Fibroblast of upper back skin (primary cell): ENCODE results near the gene PKIG.
"Not testable (repeated sequence)": the region's sequence is repeated elsewhere in the genome, so short reads cannot be mapped to it uniquely, and the experiment has no call there.

Experiments
- DNase-seq: peaks from one replicate; pipeline ENCODE4 v3.0.0-alpha.2; 2013

Gene PKIG

DNA sequence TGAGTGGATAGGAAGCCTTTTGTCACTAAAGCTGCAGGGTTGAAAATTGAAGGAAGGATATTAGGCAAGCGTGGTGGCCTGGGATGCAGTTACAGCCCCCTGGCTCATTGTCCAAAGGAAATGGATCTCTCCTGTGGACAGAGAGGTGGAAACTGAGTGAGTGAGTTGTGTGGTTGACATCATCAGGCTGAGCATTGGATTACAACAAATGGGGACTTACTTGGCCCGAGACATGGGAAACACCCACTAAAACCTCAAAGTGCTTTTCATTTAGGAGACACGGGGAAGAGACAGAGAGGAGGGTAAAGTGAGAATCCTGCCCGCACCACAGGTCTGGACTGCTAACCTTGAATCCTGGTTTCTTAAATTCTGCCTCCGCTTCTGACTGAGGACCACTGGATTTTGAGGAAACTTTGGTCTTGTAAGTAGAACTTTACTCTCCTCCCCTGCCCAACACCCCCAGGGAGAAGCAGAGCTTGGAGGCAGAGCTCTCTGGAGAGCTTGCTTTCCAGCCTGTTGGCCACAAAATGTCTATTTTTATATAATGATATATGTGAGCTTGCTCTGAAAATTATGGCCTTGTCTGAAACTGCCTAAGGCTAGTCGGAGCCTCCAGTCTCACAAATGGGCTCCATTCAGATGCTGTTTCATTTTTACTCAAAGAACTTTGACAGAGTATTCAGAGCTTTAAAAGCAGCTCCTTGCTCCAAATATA, at the start of gene PKIG:
TSS of gene PKIG (plus strand) at position 269 of the 715 bp plus-strand sequence. CDS start 31,978 bp downstream, outside the sequence.
- peak; percentile 83 for DNase-seq

DNA sequence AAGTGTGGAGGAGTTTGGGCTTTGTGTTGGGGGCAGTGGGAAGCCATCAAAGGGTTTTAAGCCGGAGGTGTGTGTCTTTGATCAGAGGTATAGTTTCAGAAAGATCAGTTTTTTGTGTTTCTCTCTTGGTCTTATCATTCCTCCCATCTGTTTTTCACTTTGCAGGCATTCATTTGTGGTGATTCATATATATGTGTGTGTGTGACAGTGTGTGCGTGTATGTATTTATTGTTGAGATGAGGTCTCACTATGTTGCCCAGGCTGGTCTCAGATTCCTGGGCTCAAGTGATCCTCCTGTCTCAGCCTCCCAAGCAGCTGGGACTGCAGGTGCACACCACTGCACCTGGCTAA, 49.4 kb upstream of the PKIG start:
- DNase-seq = peak; percentile 56

DNA sequence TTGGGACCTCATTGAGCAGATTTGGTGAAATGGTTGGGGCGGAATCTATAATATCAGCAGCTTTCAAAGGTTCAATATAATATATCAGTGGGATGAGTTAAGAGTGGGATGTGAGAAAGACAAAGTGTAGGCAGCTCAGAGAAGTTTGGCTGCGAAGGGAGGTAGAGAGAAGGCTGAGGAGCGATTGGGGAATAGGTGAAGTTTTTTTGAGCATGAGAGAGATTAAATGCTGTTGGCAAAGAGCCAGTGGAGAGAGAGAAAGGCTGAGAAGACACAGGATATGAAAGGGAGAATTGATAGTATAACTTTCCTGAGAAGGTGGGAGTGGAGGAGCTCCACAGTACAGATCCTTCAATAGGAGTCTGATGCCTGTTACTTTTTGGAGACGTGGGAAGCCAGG, 48.5 kb upstream of the PKIG start:
- no peak for DNase-seq

DNA sequence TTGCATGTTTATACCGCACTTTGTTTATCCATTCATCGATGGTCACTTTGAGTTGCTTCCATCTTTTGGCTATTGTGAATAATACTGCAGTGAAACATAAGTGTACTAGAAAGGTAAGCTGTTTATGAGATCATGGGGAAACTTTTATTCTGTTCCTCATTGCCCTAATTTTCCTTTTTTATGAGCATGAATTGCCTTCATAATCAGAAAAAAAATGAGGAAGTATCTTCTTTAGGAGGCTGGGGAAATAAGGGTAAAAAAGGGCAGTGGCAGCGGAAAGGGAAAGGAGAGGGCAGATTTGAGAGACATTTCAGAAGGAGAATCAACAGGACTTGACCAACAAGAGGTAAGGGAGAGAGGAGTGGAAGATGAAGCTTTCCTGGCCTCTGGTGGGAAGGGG, 46.2 kb upstream of the PKIG start:
- DNase-seq = no peak

DNA sequence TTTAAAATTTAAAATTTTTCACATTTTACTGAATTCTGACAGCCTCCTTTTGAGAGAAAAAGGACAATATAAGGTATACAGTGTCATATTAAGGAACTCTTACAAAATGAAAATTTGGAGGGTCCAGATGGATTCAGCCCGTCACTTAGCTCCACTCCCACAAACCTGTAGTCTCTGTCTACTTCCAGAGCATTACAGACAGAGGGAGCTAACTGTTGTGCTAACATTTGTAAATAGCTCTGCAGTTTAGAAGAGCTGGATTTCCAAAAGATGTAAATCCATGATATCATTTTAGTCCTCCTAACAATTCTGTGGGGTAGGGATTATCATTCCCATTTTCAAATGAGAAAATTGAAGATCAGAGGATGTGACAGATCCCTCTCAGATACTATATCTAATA, 44.4 kb upstream of the PKIG start:
- no peak for DNase-seq

DNA sequence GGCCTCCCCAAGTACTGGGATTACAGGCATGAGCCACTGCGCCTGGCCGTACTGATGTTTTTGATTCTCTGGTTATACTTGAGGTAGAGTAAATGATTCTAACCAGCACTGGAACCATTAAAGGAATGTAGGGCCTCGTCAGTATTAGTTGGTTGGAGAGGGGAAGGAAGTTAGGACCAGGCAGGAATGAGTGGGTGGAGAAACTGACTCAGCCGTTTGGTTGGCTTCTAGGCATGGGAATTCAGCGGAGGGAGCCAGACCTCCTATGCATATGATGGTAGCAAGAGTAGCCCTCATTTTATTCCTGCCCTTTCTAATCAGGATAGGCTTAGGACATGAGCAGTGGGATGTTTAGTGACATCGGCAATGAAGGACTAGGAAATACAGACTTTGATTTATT, 41.5 kb upstream of the PKIG start:
- DNase-seq = peak; percentile 47

DNA sequence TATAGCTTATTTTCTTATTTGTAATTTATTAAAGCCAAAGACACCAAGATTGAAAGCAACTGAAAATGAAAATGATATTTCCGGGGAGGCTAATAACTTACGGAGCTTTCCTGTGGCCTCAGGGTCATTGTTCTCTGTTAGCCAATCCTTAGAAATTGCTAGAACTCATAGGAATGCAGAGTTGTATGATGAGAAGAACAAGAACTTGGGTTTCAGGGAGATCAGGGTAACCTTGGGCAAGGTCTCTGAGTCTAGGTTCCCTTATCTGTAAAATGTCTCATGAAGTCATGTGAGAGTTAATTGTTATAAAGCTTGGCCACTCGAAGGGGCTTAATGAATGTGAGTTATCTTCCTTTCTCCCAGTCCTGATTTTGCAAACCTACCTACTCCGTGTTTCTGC, 40.4 kb upstream of the PKIG start:
- no peak for DNase-seq

DNA sequence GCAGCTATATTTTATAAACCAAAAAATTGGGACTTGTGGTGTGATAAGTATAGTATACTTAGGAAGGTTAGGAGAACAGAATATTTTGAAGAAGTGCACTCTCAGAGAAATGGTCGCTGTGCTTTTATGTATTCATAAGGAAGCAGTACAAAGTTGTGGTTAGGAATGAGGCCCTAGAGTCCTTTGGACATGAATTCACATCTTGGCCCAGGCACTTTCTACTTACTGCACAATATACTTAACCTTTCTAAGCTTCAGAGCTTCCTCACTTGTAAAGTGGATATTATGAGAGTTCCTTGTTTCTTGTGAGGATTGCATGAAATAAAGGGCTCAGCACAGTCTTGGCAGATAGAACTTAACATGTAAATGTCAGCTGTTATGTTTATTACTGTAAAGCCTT, 39.5 kb upstream of the PKIG start:
- DNase-seq = no peak

DNA sequence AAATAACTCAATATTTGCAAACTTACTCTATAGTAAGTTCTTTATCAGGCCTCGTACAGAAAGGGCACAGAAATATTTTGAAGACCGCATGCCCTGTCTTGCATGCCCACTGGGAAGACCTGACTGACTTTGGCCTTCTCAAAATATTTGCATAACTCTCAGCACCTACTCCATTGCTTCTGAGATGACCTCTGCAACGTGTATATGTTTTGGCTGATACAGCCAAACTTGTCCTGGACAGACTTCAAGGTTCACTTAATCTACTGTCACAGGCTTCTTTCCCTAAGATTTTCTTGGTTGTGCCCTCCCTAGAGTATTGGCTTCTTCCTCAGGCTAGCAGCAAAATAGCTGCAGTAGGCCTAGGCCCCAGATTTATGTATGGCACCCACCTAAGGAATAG, 39.0 kb upstream of the PKIG start:
- DNase-seq = no peak

DNA sequence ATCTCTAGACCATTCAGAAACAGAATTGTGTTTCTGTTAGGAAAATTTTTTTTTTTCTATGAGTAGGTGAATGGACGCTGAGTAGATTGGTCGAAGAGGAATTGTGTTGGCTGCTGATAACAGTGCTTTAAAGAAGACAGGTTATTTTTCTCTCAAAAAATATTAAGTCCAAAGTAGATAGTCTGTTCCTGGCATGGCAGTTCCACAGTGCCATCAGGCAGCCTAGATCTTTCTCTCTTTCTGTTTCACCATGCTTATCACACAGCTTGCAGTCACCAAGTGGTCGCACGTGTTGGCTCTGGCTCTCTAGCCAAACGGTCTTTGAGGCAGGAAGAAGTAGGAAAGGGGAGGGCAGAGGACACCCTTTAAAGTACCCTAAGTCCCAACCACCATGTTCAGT, 38.1 kb upstream of the PKIG start:
- no peak for DNase-seq

DNA sequence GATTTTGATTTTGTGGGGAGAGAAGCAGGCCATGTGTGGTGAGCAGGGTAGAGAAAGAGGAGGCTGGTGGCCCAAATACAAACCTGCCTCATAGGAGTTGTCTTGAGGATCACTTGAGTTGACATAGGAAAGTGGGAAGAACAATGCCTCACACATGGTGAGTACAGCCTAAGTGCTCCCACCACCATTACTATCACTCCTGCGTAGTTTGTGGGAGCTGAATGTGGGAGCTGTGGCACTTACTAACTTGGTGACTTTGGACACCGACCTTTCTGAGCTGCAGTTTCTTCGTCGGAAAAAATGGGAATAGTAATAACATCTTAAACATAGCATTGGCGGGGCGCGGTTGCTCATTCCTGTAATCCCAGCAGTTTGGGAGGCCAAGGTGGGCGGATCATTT, 35.0 kb upstream of the PKIG start:
- no peak for DNase-seq

DNA sequence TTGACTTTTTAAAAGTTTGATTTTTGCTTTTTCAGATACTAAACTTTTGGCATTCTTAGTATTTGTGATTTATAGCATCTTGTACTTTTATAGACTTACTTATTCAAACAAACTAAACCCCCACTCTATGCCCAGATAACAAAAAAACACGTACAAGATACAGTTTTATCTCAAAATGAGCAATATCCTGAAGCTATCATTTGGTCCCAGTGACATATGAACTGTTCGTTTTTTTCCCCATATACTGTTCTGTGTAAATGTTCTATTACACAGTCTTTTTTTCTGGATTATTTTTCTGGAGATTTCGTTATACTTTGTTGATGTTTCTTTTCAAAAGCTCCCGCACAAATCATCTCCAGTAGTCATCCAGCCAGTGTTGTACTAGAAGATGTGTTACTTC, 33.3 kb upstream of the PKIG start:
- no peak for DNase-seq

DNA sequence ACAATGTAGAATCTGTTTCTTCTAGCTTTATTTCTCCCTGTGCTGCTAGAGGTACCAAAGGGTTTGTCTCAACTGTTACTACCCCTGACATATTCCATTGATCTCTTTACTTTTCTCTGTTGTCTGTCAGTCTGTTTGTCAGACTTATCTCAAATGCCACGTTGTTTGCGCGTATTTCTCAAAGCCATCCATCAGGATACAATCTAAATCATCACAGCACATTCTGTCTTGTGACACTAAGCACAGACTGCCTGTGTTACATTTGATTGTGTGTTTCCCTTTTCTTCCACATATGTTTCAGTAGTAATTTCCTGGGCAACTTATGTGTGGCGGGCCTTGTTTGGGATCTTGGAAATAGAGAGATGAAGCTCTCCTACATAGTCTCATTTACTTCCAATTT, 30.3 kb upstream of the PKIG start:
- no peak for DNase-seq

DNA sequence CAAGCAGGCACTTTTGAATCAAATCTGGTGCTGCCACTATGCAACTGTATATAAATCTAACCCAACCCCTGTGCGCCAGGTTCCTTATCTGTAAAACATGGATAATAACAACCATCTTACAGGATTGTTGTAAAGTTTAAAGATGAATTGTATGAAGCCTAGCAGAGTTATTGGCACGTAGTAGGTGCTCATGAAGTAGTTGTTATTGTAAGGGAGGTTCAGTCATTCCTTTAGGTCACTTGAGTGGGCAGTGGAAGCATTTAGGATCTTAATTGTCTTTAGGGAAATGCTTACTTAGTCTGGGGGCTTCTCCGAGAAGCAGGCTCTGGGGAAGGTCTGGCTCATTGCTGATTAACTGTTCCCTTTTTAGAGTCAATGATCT, 29.8 kb upstream of the PKIG start:
- no peak for DNase-seq

DNA sequence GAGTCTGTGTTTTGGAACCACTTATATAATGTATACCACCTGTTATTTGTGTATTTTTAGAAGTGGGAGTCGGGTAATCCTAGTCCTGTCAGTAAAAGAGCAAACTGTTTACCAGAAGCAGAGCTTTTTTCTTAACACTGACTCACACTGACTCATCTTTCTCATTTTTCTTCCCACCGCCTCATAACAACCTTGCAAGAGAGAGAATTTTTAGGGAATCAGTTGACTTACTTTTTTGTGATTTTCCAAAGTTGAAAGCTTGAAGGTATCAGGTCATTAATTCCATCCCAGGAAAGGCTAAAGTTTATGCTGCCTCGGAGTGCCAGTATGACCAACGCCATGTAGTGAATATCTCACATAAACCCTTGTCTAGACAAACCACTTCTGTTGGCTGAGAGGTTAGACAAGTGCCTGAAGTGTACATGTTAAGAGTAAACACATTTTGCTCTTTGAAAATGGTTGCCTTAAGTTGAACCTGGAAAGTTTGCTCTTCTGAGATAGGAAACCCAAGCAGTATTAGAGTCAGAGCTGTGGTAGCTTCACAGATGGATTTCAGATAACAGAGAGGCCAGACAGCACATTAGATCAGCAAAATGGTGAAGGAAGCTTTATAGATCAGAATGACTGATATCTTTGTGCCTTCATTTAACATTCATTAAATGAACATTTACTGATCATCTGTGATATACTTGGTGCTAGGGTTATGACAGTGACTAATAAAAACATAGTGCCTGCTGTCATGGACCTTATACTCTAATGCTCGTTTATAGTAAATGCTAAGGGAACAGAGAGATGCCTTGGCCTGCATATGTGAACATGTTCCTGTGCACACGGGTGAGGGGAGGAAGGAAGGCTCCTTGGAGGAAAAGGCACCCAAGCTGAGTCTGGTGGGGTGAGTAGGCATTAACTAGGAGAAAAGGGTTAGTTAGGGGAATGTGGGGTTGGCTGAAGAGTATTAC, 29.1 kb upstream of the PKIG start:
- peak; percentile 79 for DNase-seq

DNA sequence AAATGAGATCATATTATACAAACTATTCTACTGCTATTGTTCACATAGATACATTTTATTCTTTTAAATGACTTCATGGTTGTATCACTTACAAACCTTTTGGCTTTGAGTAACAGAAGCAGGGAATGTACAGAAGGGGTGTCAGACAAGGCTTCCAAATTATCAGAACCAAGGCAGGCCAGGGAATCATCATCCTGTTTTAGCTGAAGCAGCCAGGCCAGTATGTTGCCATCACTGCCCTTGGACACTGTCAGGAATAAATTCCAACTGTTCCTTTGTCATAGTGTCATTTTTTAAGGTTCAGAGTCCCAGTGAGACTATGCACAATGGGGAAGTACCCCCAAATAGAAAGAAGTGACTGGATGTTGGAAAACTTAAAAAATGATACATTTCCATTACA, 23.1 kb upstream of the PKIG start:
- DNase-seq = no peak

DNA sequence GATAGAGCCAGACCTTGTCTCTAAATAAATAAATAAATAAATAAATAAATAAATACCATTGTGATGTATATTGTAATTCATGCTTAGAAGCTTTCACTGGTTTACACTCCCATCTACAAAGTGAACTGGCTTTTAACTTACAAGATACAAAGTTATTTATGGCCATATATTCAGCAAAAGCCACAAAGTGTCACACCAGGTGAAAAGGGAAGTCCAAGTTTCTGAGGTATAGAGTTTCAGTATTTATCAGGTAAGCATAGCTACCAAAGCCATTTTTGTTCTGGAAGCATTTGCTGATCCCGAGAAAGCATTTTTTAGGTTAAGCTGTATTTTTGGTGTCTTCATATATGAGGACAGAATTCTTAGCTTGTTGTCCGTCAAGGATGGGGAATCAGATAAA, 22.1 kb upstream of the PKIG start:
- no peak for DNase-seq

DNA sequence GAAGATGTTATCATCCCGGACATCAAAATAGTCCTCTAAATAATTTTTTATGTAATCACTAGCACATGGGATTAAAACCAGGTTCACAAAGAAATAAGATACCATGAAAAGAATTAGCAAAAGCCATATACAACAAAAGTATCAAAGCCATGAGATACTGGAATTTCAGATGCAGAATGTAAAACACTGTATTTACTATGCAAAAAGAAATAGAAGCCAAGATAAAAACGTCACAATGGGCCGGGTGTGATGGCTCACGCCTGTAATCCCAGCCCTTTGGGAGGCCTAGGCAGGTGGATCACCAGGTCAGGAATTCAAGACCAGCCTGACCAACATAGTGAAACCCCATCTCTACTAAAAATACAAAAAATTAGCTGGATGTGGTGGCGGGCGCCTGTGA, 21.6 kb upstream of the PKIG start:
- DNase-seq = not testable (repeated sequence)

DNA sequence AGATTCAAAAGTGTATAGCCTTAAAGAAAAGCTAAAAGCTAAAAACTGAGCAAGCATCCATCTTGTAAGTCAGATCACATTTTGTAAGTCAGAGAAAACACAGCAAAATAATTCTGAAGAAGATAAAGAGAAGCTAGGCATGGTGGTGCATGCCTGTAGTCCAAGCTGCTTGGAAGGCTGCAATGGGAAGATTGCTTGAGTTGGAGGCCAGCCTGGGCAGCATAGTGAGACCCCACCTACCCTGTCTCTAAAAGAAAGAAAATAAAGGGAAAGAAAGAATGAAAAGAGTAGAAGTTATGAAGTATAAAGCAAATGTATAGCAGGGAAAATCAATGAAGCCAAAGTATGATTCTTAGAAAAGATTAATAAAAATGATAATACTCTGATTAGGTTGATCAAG, 20.5 kb upstream of the PKIG start:
- no peak for DNase-seq

DNA sequence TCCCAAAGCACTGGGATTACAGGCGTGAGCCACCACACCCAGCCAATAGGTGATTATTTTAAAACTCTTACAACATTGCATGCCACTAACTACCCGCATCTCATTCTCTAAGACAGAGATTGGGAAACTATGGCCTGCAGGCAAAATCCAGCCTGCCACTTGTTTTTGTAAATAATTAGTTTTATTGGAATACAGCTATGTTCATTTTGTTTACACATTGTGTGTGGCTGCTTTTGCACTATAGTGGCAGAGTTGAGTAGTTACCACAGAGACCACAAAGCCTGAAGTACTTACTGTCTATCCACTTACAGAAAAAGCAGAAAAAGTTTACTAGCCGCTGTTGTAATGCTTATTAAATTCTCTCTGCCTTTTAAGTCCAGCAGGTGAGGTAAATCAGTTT, 16.4 kb upstream of the PKIG start:
- DNase-seq = no peak

DNA sequence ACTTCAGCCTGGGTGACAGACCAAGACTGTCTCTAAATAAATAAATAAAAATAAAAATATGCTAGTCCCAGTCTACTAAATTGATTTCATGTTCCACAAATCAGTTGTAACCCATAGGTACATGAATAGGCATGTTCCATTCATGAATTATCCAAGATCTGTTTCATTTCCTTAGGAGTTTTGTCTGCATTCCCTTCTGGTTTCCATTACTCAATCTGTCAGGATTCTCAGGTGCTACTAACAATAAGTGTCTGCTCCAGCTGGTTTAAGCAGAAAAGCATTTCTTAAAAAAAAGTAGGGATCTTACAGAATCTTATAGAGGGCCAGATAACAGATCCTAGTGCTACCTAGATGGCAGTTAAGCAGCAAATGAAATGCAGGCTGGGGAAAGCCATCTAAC, 15.6 kb upstream of the PKIG start:
- no peak for DNase-seq

DNA sequence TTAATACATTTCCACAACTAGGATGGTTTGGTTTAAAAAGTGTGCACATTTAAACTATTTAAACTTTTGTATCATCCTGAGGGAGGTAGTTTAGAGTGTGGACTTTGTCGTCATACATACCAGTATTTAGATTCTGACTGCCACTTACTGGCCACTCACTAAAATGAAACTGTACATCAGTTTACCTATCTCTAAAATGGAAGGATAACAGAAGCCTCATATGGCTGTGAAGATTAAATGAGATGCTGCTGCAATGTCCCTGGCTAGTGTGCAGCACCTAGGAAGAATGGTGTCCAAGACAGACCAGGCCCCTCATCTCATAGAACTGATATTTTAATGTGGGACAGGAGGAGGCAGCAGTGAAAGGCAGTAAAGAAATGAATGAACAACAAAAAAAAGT, 12.0 kb upstream of the PKIG start:
- no peak for DNase-seq

DNA sequence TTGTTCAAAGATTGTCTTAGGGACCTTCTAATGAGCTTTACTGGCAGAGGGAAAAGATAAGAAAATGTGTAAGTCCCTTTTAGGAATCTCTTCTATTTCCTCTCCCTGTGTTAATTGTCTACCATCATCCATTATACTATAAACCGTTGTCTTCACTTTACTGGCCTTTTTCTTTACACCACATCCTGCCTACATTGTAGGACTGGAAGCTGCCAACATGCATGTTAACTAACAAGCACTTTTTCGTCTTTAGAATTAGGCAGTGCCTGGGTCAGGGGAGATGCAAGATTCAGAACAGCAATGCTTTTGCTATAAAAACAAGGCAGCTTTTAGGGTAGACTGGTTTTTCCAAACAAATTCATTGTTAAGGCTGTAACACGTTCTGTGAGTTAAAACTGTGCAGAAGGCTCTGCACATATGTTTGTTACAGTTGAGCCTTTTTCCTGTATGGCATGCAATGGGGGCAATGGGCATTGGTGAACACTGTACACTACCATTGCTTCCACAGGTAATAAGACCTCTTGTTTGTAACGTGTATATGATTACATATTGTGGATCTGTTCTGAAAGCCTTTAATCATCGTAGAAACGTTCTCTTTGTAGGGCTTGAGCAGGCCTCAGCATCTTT, 10.9 kb upstream of the PKIG start:
- peak; percentile 55 for DNase-seq
